MM.1S (cell line): ENCODE results near the gene THRB.

Experiments used
- CTCF ChIP-seq: fragments of 300-600 bp; sonication (generic); IDR thresholded peaks from 2 replicates; pipeline ENCODE4 v1.5.1; 2016; ENCODE audit warnings: antibody characterized with exemption, low read length, mixed read lengths
- EZH2phosphoT487 ChIP-seq: fragments of 300-600 bp; sonication (generic); IDR thresholded peaks from 2 replicates; pipeline ENCODE4 v1.6.1; 2018; ENCODE audit warnings: antibody characterized with exemption, low read length

GRCh38 chr3:24352893-24353553, 141.6 kb downstream of the THRB start:
- TF ChIP-seq EZH2phosphoT487 (no peak), CTCF (no peak)
